Measurements from ENCODE around the gene DFFA.

- no peak for TF ChIP-seq CTCF (IDR thresholded peaks at IDR 0.05)
- no peak for TF ChIP-seq POLR2A (IDR thresholded peaks at IDR 0.05)
- TF ChIP-seq POLR2AphosphoS5 (IDR thresholded peaks at IDR 0.05), result no peak
- no peak for TF ChIP-seq EP300 (IDR thresholded peaks at IDR 0.05)
Measured at GRCh38 chr1:10484521-10484920, 12.2 kb upstream of the DFFA start.
